H9 (cell line): ENCODE results near the gene MANF. TPM values are rescaled to one million over a fixed set of nuclear protein-coding genes. Genes with fewer than 3 reads are reported as not detected.

Experiments
- DNase-seq: peaks from one replicate; pipeline ENCODE4 v3.0.0-alpha.2; 2017
- H2AFZ ChIP-seq: one replicate; pipeline ENCODE4 v1.6.1; 2013; ENCODE audit warnings: mild to moderate bottlenecking, low read length, control low read depth, moderate library complexity
- H2AK5ac ChIP-seq: 2 replicates; pipeline ENCODE4 v1.6.1; 2013; ENCODE audit warnings: low read length, control low read depth, mixed read lengths; ENCODE audit not compliant: insufficient read length
- H2BK120ac ChIP-seq: one replicate; pipeline ENCODE4 v1.6.1; 2013; ENCODE audit warnings: low read depth, mild to moderate bottlenecking, low read length, control low read depth, inconsistent platforms; ENCODE audit not compliant: poor library complexity, severe bottlenecking
- H2BK12ac ChIP-seq: 2 replicates; pipeline ENCODE4 v1.6.1; 2013; ENCODE audit warnings: low read length, control low read depth, mixed read lengths, low read depth; ENCODE audit not compliant: insufficient read length
- H2BK15ac ChIP-seq: 2 replicates; pipeline ENCODE4 v1.6.1; 2013; ENCODE audit warnings: low read depth, low read length, control low read depth
- H2BK20ac ChIP-seq: one replicate; pipeline ENCODE4 v1.6.1; 2013; ENCODE audit warnings: low read depth, mild to moderate bottlenecking, low read length, control low read depth, inconsistent platforms; ENCODE audit not compliant: poor library complexity, severe bottlenecking
- H2BK5ac ChIP-seq: 2 replicates; pipeline ENCODE4 v1.6.1; 2013; ENCODE audit warnings: low read length, control low read depth, mixed read lengths; ENCODE audit not compliant: insufficient read length
- H3K14ac ChIP-seq: 2 replicates; pipeline ENCODE4 v1.6.1; 2013; ENCODE audit warnings: low read length, control low read depth; ENCODE audit not compliant: insufficient read depth
- H3K18ac ChIP-seq: 2 replicates; pipeline ENCODE4 v1.6.1; 2013; ENCODE audit warnings: low read depth, mild to moderate bottlenecking, mixed read lengths, low read length, control low read depth; ENCODE audit not compliant: insufficient read length
- H3K23ac ChIP-seq: 2 replicates; pipeline ENCODE4 v1.6.1; 2013; ENCODE audit warnings: low read length, control low read depth, mixed read lengths, low read depth; ENCODE audit not compliant: insufficient read length
- H3K23me2 ChIP-seq: 2 replicates; pipeline ENCODE4 v1.6.1; 2013; ENCODE audit warnings: low read depth, mild to moderate bottlenecking, mixed read lengths, low read length, control low read depth; ENCODE audit not compliant: insufficient read length, poor library complexity, severe bottlenecking
- H3K27ac ChIP-seq: 2 replicates; pipeline ENCODE4 v1.5.1; 2013; ENCODE audit warnings: low read length, control low read depth, mixed read lengths, low read depth; ENCODE audit not compliant: insufficient read length
- H3K27me3 ChIP-seq: 2 replicates; pipeline ENCODE4 v1.6.1; 2013; ENCODE audit warnings: low read length, control low read depth, inconsistent platforms; ENCODE audit not compliant: insufficient read depth
- H3K4ac ChIP-seq: 2 replicates; pipeline ENCODE4 v1.6.1; 2013; ENCODE audit warnings: low read depth, mild to moderate bottlenecking, control low read depth, inconsistent platforms, low read length, moderate library complexity
- H3K4me1 ChIP-seq: 2 replicates; pipeline ENCODE4 v1.6.1; 2013; ENCODE audit warnings: low read length, control low read depth, inconsistent platforms; ENCODE audit not compliant: insufficient read depth
- H3K4me2 ChIP-seq: 2 replicates; pipeline ENCODE4 v1.6.1; 2013; ENCODE audit warnings: low read length, control low read depth, mixed read lengths; ENCODE audit not compliant: insufficient read length, insufficient read depth
- H3K56ac ChIP-seq: 2 replicates; pipeline ENCODE4 v1.6.1; 2013; ENCODE audit warnings: low read depth, mild to moderate bottlenecking, mixed read lengths, low read length, control low read depth; ENCODE audit not compliant: insufficient read length
- H3K79me1 ChIP-seq: 2 replicates; pipeline ENCODE4 v1.6.1; 2013; ENCODE audit warnings: low read depth, mild to moderate bottlenecking, moderate library complexity, low read length, control low read depth, inconsistent platforms; ENCODE audit not compliant: insufficient read depth, poor library complexity, severe bottlenecking
- H3K79me2 ChIP-seq: 2 replicates; pipeline ENCODE4 v1.6.1; 2013; ENCODE audit warnings: low read length, control low read depth, inconsistent platforms; ENCODE audit not compliant: insufficient read depth
- H3K9ac ChIP-seq: 2 replicates; pipeline ENCODE4 v1.6.1; 2013; ENCODE audit warnings: low read length, control low read depth, mixed read lengths; ENCODE audit not compliant: insufficient read length; ENCODE audit errors: extremely low read depth
- H3K9me3 ChIP-seq: one replicate; pipeline ENCODE4 v1.6.1; 2013; ENCODE audit warnings: low read depth, low read length, inconsistent platforms; ENCODE audit not compliant: control insufficient read depth
- H3T11ph ChIP-seq: one replicate; pipeline ENCODE4 v1.6.1; 2013; ENCODE audit warnings: mild to moderate bottlenecking, low read length, control low read depth, inconsistent platforms
- H4K20me1 ChIP-seq: one replicate; pipeline ENCODE4 v1.6.1; 2013; ENCODE audit not compliant: control insufficient read depth, insufficient read length, insufficient read depth
- H4K5ac ChIP-seq: 2 replicates; pipeline ENCODE4 v1.6.1; 2013; ENCODE audit warnings: low read depth, mild to moderate bottlenecking, mixed read lengths, low read length, control low read depth; ENCODE audit not compliant: insufficient read length
- H4K8ac ChIP-seq: replicated peaks from 2 replicates; pipeline ENCODE4 v1.6.1; 2013; ENCODE audit warnings: low read length, control low read depth, mixed read lengths, low read depth; ENCODE audit not compliant: insufficient read length
- H4K91ac ChIP-seq: 2 replicates; pipeline ENCODE4 v1.6.1; 2013; ENCODE audit warnings: low read depth, mild to moderate bottlenecking, moderate library complexity, mixed read lengths, low read length, control low read depth; ENCODE audit not compliant: insufficient read length
- H3K27ac Mint-ChIP-seq, 3 experiments: 2 replicates in 2 of 3; 3 replicates in 1 of 3; pipeline ENCODE4 v1.8.0; 2020 to 2021; ENCODE audit warnings: mixed read lengths in 3 of 3, mild to moderate bottlenecking in 1 of 3, moderate library complexity in 1 of 3
- H3K27me3 Mint-ChIP-seq: 2 replicates; pipeline ENCODE4 v1.8.0; 2021; ENCODE audit warnings: low read depth, mild to moderate bottlenecking, moderate library complexity, mixed read lengths
- H3K36me3 Mint-ChIP-seq, 3 experiments: 2 replicates in 2 of 3; 3 replicates in 1 of 3; pipeline ENCODE4 v1.8.0; 2020 to 2021; ENCODE audit warnings: low read depth in 3 of 3, mixed read lengths in 3 of 3; ENCODE audit not compliant: insufficient read depth in 1 of 3
- H3K4me1 Mint-ChIP-seq, 2 experiments: 2 replicates each; pipeline ENCODE4 v1.8.0; 2020; ENCODE audit warnings: mixed read lengths in 2 of 2
- H3K4me3 Mint-ChIP-seq, 2 experiments: 2 replicates in 1 of 2; 3 replicates in 1 of 2; pipeline ENCODE4 v1.8.0; 2020 to 2021; ENCODE audit warnings: mild to moderate bottlenecking in 2 of 2, mixed read lengths in 2 of 2, moderate library complexity in 1 of 2
- H3K9me3 Mint-ChIP-seq, 2 experiments: 2 replicates in 1 of 2; 3 replicates in 1 of 2; pipeline ENCODE4 v1.8.0; 2020; ENCODE audit warnings: mild to moderate bottlenecking in 2 of 2, mixed read lengths in 2 of 2, moderate library complexity in 1 of 2
- CTCF ChIP-seq: fragments of 200-600 bp; sonication (generic); conservative IDR thresholded peaks from 3 replicates; pipeline ENCODE4 v1.8.0; 2021; ENCODE audit warnings: antibody characterized with exemption, mild to moderate bottlenecking
- WGBS: extraction: QIAGEN DNeasy Blood & Tissue Kit; methylation state at CpG from one replicate; pipeline ENCODE4 v1.1.7; 2013; ENCODE audit warnings: missing lambda C conversion rate, low lambda C conversion rate, mixed read lengths; ENCODE audit not compliant: insufficient read length; ENCODE audit errors: extremely low coverage; 5-methylcytosine and 5-hydroxymethylcytosine counted together
- total RNA-seq: library from RNA; stranded (reverse); gene quantifications from 2 replicates; pipeline ENCODE4 v1.2.1, GENCODE V29; 2021

MANF gene
- total RNA-seq, 1 experiment from 2014 or later, result 148 TPM

GRCh38 chr3:51382076-51382745 is 2.9 kb upstream of the MANF start:
- H2BK5ac ChIP-seq, result no peak overlapping the region
- H2BK15ac ChIP-seq, result no peak overlapping the region
- H3T11ph ChIP-seq, result no peak overlapping the region
- Mint-ChIP-seq H3K27ac (no peak overlapping the region), H3K27me3 (peaks cover 2% of the 10 kb centered on the region; the same call in 1 of the 2 replicates), H3K36me3 (peaks cover 8 to 21% (median 17%) of the 10 kb centered on the region in 3 experiments), H3K9me3 (no peaks in the 10 kb centered on the region), H3K4me1 (peaks cover 23 to 28% of the 10 kb centered on the region in 2 experiments), H3K4me3 (no peak overlapping the region)
- H3K18ac ChIP-seq, result no peak overlapping the region
- H3K23me2 ChIP-seq, result peaks cover 16% of the 10 kb centered on the region
- no peaks in the 10 kb centered on the region for H4K20me1 ChIP-seq
- H3K79me2 ChIP-seq, result peaks cover 11% of the 10 kb centered on the region
- no peak overlapping the region for H3K27ac ChIP-seq
- no CpG with 5 or more reads among the region's 4 CpGs for WGBS
- no peak for TF ChIP-seq CTCF
- H3K4me1 ChIP-seq, result 0 out of 2 replicates have a peak, but pooled peaks cover 6% of the 10 kb centered on the region
- H2AK5ac ChIP-seq, result no peak overlapping the region
- no peak overlapping the region for H4K91ac ChIP-seq
- H3K9me3 ChIP-seq, result no peaks in the 10 kb centered on the region
- no peak overlapping the region for H3K4me2 ChIP-seq
- no peak overlapping the region for H2BK120ac ChIP-seq
- H3K56ac ChIP-seq, result no peak overlapping the region
- H3K4ac ChIP-seq, result no peak overlapping the region
- no peak overlapping the region for H3K9ac ChIP-seq
- no peak overlapping the region for H3K14ac ChIP-seq
- H2BK12ac ChIP-seq, result no peak overlapping the region
- peaks cover 3% of the 10 kb centered on the region for H3K79me1 ChIP-seq
- H3K27me3 ChIP-seq, result no peaks in the 10 kb centered on the region
- H2BK20ac ChIP-seq, result no peak overlapping the region
- no peak overlapping the region for H3K23ac ChIP-seq
- peak; percentile 47 for DNase-seq
- no peak overlapping the region for H4K8ac ChIP-seq
- H4K5ac ChIP-seq, result no peak overlapping the region
- H2AFZ ChIP-seq, result no peak overlapping the region
